Colonic mucosa (tissue), 4 donors: ENCODE measurements around the gene TUBG2. TPM values are rescaled to one million over a fixed set of nuclear protein-coding genes. Genes with fewer than 3 reads are reported as not detected.

Experiments used
- DNase-seq: peaks from one replicate; pipeline ENCODE4 v3.0.0-alpha.2; 2020
- H3K27ac ChIP-seq: fragments of 200-600 bp; one replicate; pipeline ENCODE4 v1.8.0; 2021
- H3K27me3 ChIP-seq: fragments of 200-600 bp; one replicate; pipeline ENCODE4 v1.8.0; 2021
- H3K36me3 ChIP-seq: fragments of 200-600 bp; one replicate; pipeline ENCODE4 v1.8.0; 2021
- H3K4me1 ChIP-seq: fragments of 200-600 bp; one replicate; pipeline ENCODE4 v1.8.0; 2021; ENCODE audit warnings: mild to moderate bottlenecking
- H3K4me3 ChIP-seq: fragments of 200-600 bp; one replicate; pipeline ENCODE4 v1.8.0; 2021
- H3K9ac ChIP-seq, 2 donors: one replicate each; pipeline ENCODE4 v1.7.0; 2013; ENCODE audit warnings: control low read depth in 2 of 2, low read depth in 2 of 2, low read length in 2 of 2
- H3K9me3 ChIP-seq: fragments of 200-600 bp; one replicate; pipeline ENCODE4 v1.8.0; 2021
- intact Hi-C: fragments of 100-400 bp; cut with DNase I; formaldehyde crosslinking; loops from one replicate; pipeline ENCODE4 v1.14.1; 2022
- microRNA-seq: library from miRNA; unstranded; fragments of <30 nt; microRNA quantifications from one replicate; pipeline ENCODE4, GENCODE V29; 2019
- total RNA-seq, 2 donors: library from RNA; stranded (reverse); fragmentation: NEBNext Ultra II Directional in 1 of 2; extraction: Animal tissue kit (Norgen Biotek cat#: 25700) in 1 of 2; gene quantifications; one replicate each; pipeline ENCODE4 v1.2.1, GENCODE V29; 2021
- TF ChIP-seq, protein P1 (sequence below): fragments of 200-600 bp; IDR thresholded peaks from one replicate; pipeline ENCODE4 v1.8.0; 2022; ENCODE audit warnings: antibody characterized with exemption, mild to moderate bottlenecking
- donor health status: healthy.
- donor health status: DM: no; HTN: no; CAD: no.
- donor health status: DM: no; HTN: no; CAD: no.

TUBG2 gene
- total RNA-seq, 2 donors from 2014 or later: 5.6 to 7.7 TPM

DNA sequence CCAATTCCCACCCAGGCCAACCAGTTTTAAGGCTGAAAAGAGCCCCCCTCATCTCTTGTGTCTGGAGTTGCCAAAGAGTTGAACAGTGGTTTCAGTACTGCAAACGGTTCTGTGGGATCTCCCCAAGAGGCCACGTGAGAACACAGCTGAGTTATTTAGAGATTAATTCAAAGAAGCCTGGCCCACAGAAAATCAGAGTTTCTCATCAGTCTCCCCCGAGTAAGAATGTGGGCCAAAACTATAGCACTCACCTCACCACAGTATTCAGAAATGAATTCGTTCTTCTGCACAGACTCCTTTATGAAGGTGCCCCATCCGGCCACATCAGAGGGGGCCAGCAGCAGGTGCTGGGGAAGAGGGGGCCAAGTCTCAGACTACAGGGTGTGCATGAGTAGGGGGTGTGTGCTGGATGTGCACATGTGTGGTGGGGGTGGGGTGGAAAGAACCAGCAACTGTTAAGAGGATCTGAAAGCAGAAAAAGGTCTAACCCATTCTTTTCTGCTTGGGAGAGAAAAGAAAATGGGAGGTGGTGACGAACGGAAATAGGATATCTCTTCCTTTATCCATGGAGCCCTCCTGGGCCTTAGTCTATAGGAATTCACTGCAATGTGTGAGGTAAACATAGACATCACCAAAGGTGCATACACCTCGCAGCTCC is 45.9 kb downstream of the TUBG2 start:
- H3K27ac ChIP-seq: no peak overlapping the region
- no peak overlapping the region for H3K9ac ChIP-seq

DNA sequence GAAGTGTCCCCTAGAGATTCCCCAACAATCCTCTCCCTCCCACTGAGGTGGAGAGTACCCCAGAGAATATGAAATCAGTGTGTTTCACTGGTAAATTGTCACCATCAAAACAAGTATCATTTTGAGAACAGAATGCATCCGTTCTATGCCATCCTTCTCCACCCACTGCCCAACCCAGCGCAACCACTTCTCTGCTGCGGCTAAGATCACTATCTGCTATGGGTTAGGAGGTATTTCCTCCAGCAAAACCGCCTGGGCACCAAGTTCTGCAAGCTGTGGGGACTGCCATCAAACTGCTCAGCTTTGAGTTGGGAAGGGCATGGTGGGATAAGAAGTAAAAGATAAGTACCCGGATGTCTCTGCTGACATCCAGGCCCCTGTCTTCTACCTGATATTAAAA is 47.6 kb downstream of the TUBG2 start:
- TF ChIP-seq, protein P1, sequence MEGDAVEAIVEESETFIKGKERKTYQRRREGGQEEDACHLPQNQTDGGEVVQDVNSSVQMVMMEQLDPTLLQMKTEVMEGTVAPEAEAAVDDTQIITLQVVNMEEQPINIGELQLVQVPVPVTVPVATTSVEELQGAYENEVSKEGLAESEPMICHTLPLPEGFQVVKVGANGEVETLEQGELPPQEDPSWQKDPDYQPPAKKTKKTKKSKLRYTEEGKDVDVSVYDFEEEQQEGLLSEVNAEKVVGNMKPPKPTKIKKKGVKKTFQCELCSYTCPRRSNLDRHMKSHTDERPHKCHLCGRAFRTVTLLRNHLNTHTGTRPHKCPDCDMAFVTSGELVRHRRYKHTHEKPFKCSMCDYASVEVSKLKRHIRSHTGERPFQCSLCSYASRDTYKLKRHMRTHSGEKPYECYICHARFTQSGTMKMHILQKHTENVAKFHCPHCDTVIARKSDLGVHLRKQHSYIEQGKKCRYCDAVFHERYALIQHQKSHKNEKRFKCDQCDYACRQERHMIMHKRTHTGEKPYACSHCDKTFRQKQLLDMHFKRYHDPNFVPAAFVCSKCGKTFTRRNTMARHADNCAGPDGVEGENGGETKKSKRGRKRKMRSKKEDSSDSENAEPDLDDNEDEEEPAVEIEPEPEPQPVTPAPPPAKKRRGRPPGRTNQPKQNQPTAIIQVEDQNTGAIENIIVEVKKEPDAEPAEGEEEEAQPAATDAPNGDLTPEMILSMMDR: no peak
- no peak overlapping the region for H3K4me3 ChIP-seq
- no peaks in the 10 kb centered on the region for H3K27me3 ChIP-seq
- H3K27ac ChIP-seq: no peak overlapping the region
- no peaks in the 10 kb centered on the region for H3K4me1 ChIP-seq
- intact Hi-C loops: no loop called here
- H3K9ac ChIP-seq: no peak overlapping the region
- peaks cover 24% of the 10 kb centered on the region for H3K36me3 ChIP-seq
- no peaks in the 10 kb centered on the region for H3K9me3 ChIP-seq
- no peak for DNase-seq

More for the DNA sequence above, 45.9 kb downstream of the TUBG2 start:
- Histone ChIP-seq H3K9me3 (no peaks in the 10 kb centered on the region), H3K27me3 (no peaks in the 10 kb centered on the region), H3K4me3 (no peak overlapping the region), H3K4me1 (no peaks in the 10 kb centered on the region), H3K36me3 (peaks cover 14% of the 10 kb centered on the region)
- TF ChIP-seq, protein P1: no peak
- intact Hi-C loops: no loop called here
- no peak for DNase-seq

DNA sequence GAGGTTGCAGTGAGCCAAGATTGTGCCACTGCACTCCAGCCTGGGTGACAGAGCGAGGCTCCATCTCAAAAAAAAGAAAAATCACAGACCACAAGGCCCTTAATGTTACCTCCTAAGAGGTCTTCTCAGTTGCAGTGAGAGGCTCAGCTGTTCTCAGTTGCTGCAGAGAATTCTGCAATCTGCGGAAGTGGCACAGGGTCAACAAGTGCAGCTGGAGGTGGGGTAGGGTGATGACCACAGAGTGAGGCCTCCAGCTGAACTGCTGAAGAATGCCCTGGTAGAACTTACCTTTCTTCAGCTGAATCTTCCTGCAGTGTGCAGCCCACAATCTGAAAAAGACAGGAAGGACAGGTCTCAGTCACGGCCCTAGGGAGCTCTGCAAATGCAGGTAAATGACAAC is 49.5 kb downstream of the TUBG2 start:
- Histone ChIP-seq H3K4me1 (no peaks in the 10 kb centered on the region), H3K36me3 (peaks cover 27% of the 10 kb centered on the region)
- intact Hi-C loops: no loop called here

DNA sequence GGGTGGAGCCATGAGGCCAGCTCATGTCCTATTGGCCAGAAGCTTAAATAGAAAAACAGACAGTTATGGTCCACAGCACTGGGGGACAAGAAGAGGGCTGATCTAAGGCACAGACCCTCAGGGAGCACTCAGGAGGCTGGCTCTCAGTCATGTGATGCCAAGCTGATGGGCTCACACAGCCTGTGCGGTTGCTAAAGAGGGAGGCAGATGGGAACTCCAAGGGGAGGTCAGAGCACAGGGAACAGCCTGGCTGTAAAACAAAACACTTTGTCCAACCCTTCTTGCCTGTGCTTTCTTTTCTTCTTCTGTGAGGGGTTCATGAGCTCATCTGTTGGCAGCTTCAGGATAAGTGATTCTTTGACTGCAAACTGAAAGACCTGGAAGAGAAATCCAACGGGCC is 50.5 kb downstream of the TUBG2 start:
- intact Hi-C loops: no loop called here
- DNase-seq: no peak
- no peak overlapping the region for H3K27ac ChIP-seq

More for the DNA sequence above, 49.5 kb downstream of the TUBG2 start:
- Histone ChIP-seq H3K4me3 (no peak overlapping the region), H3K9ac (no peak overlapping the region), H3K27ac (no peak overlapping the region), H3K27me3 (no peaks in the 10 kb centered on the region), H3K9me3 (no peaks in the 10 kb centered on the region)
- DNase-seq: no peak
- TF ChIP-seq, protein P1: no peak

More for the DNA sequence above, 50.5 kb downstream of the TUBG2 start:
- no peak overlapping the region for H3K4me3 ChIP-seq
- H3K4me1 ChIP-seq: no peaks in the 10 kb centered on the region
- H3K9ac ChIP-seq: no peak overlapping the region
- no peaks in the 10 kb centered on the region for H3K9me3 ChIP-seq
- peaks cover 24% of the 10 kb centered on the region for H3K36me3 ChIP-seq
- H3K27me3 ChIP-seq: no peaks in the 10 kb centered on the region
- TF ChIP-seq, protein P1: no peak

Small RNA genes lying within 50 kb of the gene (microRNA-seq; reads per million reads assigned to microRNA genes)
- not detected for gene MIR6780A

Other genes with a start within 250 kb of the TUBG2 start
- gene CAVIN1, start 236.0 kb upstream of the TUBG2 start, total RNA-seq: 10 to 100 TPM; 25.2 to 74.6 TPM
- 10 to 100 TPM; 77.6 to 93.0 TPM for gene ATP6V0A1, start 200.4 kb upstream of the TUBG2 start, total RNA-seq
- 10 to 100 TPM; 27.8 to 38.6 TPM for gene NAGLU, start 123.0 kb upstream of the TUBG2 start, total RNA-seq
- gene HSD17B1, start 106.4 kb upstream of the TUBG2 start, total RNA-seq: 1 to 10 TPM in 1 of 2 donors, under 1 TPM in 1; 0.88 to 1.7 TPM
- 100 to 1,000 TPM in 1 of 2 donors, 10 to 100 TPM in 1; 94.2 to 176 TPM for gene COASY, start 97.1 kb upstream of the TUBG2 start, total RNA-seq
- gene MLX, start 92.2 kb upstream of the TUBG2 start, total RNA-seq: 10 to 100 TPM; 79.6 to 83.0 TPM
- gene PSMC3IP, start 81.6 kb upstream of the TUBG2 start, total RNA-seq: 10 to 100 TPM in 1 of 2 donors, 1 to 10 TPM in 1; 2.2 to 11.6 TPM
- 10 to 100 TPM; 49.2 to 60.3 TPM for gene RETREG3, start 49.9 kb upstream of the TUBG2 start, total RNA-seq
- 10 to 100 TPM; 32.3 to 86.9 TPM for gene TUBG1, start 49.6 kb upstream of the TUBG2 start, total RNA-seq
- gene PLEKHH3, start 17.7 kb downstream of the TUBG2 start, total RNA-seq: 10 to 100 TPM; 14.6 to 17.6 TPM
- under 1 TPM; 0.56 to 0.86 TPM for gene CCR10, start 22.6 kb downstream of the TUBG2 start, total RNA-seq
- gene CNTNAP1, start 23.2 kb downstream of the TUBG2 start, total RNA-seq: 1 to 10 TPM; 1.5 to 5.0 TPM
- 10 to 100 TPM; 15.9 to 20.3 TPM for gene EZH1, start 85.8 kb downstream of the TUBG2 start, total RNA-seq
- 1 to 10 TPM; 3.5 to 8.4 TPM for gene RAMP2, start 101.9 kb downstream of the TUBG2 start, total RNA-seq
- gene VPS25, start 114.2 kb downstream of the TUBG2 start, total RNA-seq: 100 to 1,000 TPM in 1 of 2 donors, 10 to 100 TPM in 1; 86.9 to 105 TPM
- gene WNK4, start 121.3 kb downstream of the TUBG2 start, total RNA-seq: 10 to 100 TPM; 32.6 to 54.6 TPM
- 100 to 1,000 TPM; 167 to 219 TPM for gene COA3, start 139.4 kb downstream of the TUBG2 start, total RNA-seq
- under 1 TPM in 1 of 2 donors, not detected in 1; 0.61 TPM for gene CNTD1, start 139.6 kb downstream of the TUBG2 start, total RNA-seq
- 100 to 1,000 TPM; 118 to 145 TPM for gene BECN1, start 165.0 kb downstream of the TUBG2 start, total RNA-seq
- 100 to 1,000 TPM in 1 of 2 donors, 10 to 100 TPM in 1; 86.4 to 163 TPM for gene PSME3, start 174.1 kb downstream of the TUBG2 start, total RNA-seq
- 1 to 10 TPM in 1 of 2 donors, under 1 TPM in 1; 0.32 to 1.1 TPM for gene AOC2, start 185.3 kb downstream of the TUBG2 start, total RNA-seq
- 10 to 100 TPM in 1 of 2 donors, 1 to 10 TPM in 1; 5.3 to 28.3 TPM for gene AOC3, start 191.9 kb downstream of the TUBG2 start, total RNA-seq
- gene G6PC1, start 241.5 kb downstream of the TUBG2 start, total RNA-seq: under 1 TPM in 1 of 2 donors, not detected in 1; 0.40 TPM